Activated B cell treated with CpG ODN at 0.5 μM for 24 hours (primary cell): ENCODE results near the gene MACC1. TPM values are rescaled to one million over a fixed set of nuclear protein-coding genes. Genes with fewer than 3 reads are reported as not detected.

Experiments used
- ATAC-seq: fragments of 200-7000 bp; cut with Tn5 transposase; one replicate; pipeline ENCODE4 v1.10.0; 2021; ENCODE audit warnings: low read depth, mild to moderate bottlenecking, moderate library complexity
- CTCF ChIA-PET: fragments of 350-600 bp; sonication (Branson Sonifier 250); formaldehyde crosslinking; loops from one replicate; lab custom pipeline; 2021; ENCODE audit warnings: antibody characterized with exemption; lab: Charles Lee
- POLR2A ChIA-PET: fragments of 350-600 bp; sonication (Branson Sonifier 250); formaldehyde crosslinking; loops from one replicate; lab custom pipeline; 2021; ENCODE audit warnings: antibody characterized with exemption; lab: Charles Lee
- DNase-seq: peaks from one replicate; pipeline ENCODE4 v3.0.0; 2022
- H3K27ac Mint-ChIP-seq: one replicate; pipeline ENCODE4 v1.8.0; 2020; ENCODE audit warnings: mixed read lengths
- H3K27me3 Mint-ChIP-seq: one replicate; pipeline ENCODE4 v1.8.0; 2021; ENCODE audit warnings: mixed read lengths
- H3K36me3 Mint-ChIP-seq: one replicate; pipeline ENCODE4 v1.8.0; 2021; ENCODE audit warnings: low read depth, mixed read lengths
- H3K4me1 Mint-ChIP-seq: one replicate; pipeline ENCODE4 v1.8.0; 2021; ENCODE audit warnings: mixed read lengths
- H3K4me3 Mint-ChIP-seq: one replicate; pipeline ENCODE4 v1.8.0; 2020; ENCODE audit warnings: mild to moderate bottlenecking, mixed read lengths
- H3K9me3 Mint-ChIP-seq: one replicate; pipeline ENCODE4 v1.8.0; 2020; ENCODE audit warnings: mixed read lengths
- intact Hi-C: fragments of 100-400 bp; cut with micrococcal nuclease; formaldehyde crosslinking; loops from one replicate; pipeline ENCODE4 v1.15.1; 2024
- total RNA-seq: library from RNA; stranded (reverse); gene quantifications from 2 replicates; pipeline ENCODE4 v1.2.3, GENCODE V29; 2022
- TF ChIP-seq, protein P1 (sequence below): fragments of 200-600 bp; IDR thresholded peaks from one replicate; pipeline ENCODE4 v1.8.0; 2022; ENCODE audit warnings: antibody characterized with exemption, mild to moderate bottlenecking

Gene MACC1
- total RNA-seq, 1 donor from 2014 or later = 20.3 TPM

DNA sequence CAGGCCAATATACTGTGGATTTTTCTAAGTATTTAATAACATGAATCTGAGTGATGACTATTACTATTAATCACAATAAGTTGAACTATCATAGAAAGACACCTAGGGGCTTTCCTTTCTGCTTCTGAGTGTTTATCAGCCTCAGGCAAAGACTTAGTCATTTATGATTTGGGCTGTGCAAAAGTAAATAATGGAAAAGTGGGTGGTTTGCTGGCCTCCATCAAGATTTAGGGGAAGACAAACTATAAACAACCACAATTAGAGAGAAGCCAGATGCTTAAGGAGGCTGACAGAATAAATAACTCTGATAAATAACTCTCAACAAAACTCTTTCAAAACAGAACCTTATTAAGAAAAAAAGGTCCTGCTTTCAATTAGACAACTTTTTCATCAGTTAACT, 64.7 kb downstream of the MACC1 start:
- H3K27ac Mint-ChIP-seq = no peak overlapping the region
- POLR2A ChIA-PET = no interaction called here
- ATAC-seq (no peak), DNase-seq (no peak)
- H3K27me3 Mint-ChIP-seq = no peaks in the 10 kb centered on the region
- intact Hi-C loops = no loop called here
- H3K36me3 Mint-ChIP-seq = peaks cover 32% of the 10 kb centered on the region
- H3K4me1 Mint-ChIP-seq = peaks cover 34% of the 10 kb centered on the region
- TF ChIP-seq, protein P1, sequence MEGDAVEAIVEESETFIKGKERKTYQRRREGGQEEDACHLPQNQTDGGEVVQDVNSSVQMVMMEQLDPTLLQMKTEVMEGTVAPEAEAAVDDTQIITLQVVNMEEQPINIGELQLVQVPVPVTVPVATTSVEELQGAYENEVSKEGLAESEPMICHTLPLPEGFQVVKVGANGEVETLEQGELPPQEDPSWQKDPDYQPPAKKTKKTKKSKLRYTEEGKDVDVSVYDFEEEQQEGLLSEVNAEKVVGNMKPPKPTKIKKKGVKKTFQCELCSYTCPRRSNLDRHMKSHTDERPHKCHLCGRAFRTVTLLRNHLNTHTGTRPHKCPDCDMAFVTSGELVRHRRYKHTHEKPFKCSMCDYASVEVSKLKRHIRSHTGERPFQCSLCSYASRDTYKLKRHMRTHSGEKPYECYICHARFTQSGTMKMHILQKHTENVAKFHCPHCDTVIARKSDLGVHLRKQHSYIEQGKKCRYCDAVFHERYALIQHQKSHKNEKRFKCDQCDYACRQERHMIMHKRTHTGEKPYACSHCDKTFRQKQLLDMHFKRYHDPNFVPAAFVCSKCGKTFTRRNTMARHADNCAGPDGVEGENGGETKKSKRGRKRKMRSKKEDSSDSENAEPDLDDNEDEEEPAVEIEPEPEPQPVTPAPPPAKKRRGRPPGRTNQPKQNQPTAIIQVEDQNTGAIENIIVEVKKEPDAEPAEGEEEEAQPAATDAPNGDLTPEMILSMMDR = no peak
- CTCF ChIA-PET = interaction anchor here (1.2 to 2.1 kb wide), 2 partner anchors 20 to 159 kb away, joined by 3 to 5 read pairs; no protein-coding TSS in a partner anchor
- no peaks in the 10 kb centered on the region for H3K9me3 Mint-ChIP-seq
- H3K4me3 Mint-ChIP-seq = no peak overlapping the region

DNA sequence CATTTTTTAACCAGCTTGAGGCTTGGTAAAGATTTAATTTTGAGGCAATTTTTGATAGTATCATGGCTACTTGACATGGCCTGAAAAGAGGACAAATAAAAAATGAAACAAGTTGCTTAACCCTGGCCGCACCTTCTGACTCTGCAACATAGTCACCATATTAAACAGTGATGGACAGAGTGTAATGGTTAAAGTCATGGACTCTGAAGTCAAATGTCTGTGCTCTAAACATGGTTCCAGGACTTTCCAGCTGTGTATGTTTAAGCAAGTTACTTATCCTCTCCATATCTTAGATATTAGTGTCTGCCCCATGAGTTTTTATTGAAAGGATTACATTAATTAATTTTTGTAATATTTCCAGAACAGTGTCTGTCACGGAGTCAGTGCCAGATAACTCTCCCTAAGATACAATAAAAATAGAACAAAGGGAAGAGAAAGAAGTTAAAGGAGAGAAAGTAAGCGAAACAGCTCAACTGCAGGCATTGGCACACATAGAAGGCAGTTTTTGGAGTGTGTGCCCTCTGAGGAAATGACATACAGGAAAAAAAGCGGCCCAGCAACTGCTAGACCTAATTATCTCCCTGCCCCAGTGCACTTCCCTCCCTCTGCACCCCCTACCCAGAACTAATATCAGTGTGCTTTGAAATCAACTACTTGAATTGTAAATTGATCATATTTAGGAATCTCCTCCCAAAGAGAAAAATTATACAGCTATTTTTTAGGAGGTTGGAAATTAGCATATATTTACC, 65.3 kb downstream of the MACC1 start:
- Mint-ChIP-seq H3K4me1 (peaks cover 31% of the 10 kb centered on the region), H3K36me3 (peaks cover 33% of the 10 kb centered on the region), H3K4me3 (no peak overlapping the region), H3K9me3 (no peaks in the 10 kb centered on the region), H3K27ac (peak overlapping the region; percentile 56), H3K27me3 (no peaks in the 10 kb centered on the region)
- DNase-seq (no peak), ATAC-seq (no peak)
- CTCF ChIA-PET = interaction anchor here (1.2 to 2.1 kb wide), 2 partner anchors 20 to 159 kb away, joined by 3 to 5 read pairs; no protein-coding TSS in a partner anchor
- POLR2A ChIA-PET = interaction anchor here (1.1 kb wide), 1 partner anchor 443 kb away, joined by 3 read pairs; the partner anchor contains the start of gene POLR1F
- intact Hi-C loops = no loop called here
- TF ChIP-seq, protein P1 = no peak

DNA sequence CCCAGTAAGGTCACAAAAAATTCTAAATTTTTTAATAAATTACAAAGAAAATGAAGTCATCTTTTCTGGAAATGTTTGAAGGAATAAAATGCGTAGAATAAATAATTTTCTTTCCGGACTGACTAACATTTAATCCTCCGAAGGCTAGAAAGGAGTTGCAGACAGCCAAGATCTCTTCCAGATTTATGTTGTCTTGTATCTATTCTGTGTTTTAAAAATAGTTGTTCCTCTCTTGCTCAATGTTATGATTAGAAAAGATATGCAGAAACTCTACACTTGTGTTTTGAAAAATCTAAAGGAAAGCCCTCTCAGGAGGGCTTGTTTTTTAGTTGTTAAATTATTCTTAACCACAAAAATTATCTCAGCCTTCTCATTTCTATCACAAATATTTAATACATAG, 70.7 kb downstream of the MACC1 start:
- H3K27me3 Mint-ChIP-seq = no peaks in the 10 kb centered on the region
- no peak overlapping the region for H3K4me3 Mint-ChIP-seq
- DNase-seq (no peak), ATAC-seq (no peak)
- H3K4me1 Mint-ChIP-seq = peaks cover 8% of the 10 kb centered on the region
- no peak overlapping the region for H3K27ac Mint-ChIP-seq
- H3K36me3 Mint-ChIP-seq = peaks cover 25% of the 10 kb centered on the region
- intact Hi-C loops = no loop called here
- POLR2A ChIA-PET = no interaction called here
- TF ChIP-seq, protein P1 = no peak
- H3K9me3 Mint-ChIP-seq = no peaks in the 10 kb centered on the region
- CTCF ChIA-PET = no interaction called here

DNA sequence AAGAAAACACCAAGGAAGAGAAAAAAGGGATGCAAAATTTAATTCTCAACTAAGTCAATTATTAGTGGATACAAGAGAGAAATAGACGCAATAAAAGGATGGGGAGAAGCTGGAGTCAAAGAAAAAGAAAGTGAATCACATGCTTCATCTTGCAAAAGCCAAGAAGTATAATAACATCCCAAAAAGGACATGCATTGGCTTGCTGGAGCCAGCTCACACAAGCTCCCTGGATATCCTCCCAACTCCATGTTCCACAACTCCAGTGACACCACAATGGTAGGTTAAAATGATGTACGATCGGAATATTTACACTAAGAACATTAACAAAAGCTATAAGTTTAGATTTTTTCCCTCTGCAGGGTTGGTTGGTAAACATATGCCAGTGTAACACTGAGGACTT, 72.4 kb downstream of the MACC1 start:
- Mint-ChIP-seq H3K9me3 (no peaks in the 10 kb centered on the region), H3K4me1 (peaks cover 9% of the 10 kb centered on the region), H3K27ac (no peak overlapping the region), H3K36me3 (peaks cover 31% of the 10 kb centered on the region), H3K27me3 (no peaks in the 10 kb centered on the region), H3K4me3 (no peak overlapping the region)
- CTCF ChIA-PET = no interaction called here
- TF ChIP-seq, protein P1 = no peak
- POLR2A ChIA-PET = no interaction called here
- ATAC-seq (no peak), DNase-seq (no peak)
- intact Hi-C loops = no loop called here

DNA sequence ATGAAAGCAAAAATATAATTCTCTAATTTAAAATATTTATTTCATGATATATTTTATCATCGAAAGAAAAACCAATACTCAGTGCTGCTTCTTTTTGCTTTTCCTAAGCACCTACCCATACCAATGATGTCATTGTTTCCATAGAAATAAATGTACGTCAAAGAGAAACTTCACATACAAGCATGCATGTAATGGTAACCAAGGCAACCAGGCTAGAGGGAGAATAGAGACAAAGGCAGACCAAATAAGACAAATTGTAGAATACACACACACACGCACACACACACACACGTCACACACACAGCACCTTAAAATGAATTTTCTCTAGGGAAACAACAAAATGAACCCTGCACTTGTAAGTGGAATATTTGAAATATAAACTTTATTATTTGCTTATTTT, 75.5 kb downstream of the MACC1 start:
- Mint-ChIP-seq H3K4me3 (no peak overlapping the region), H3K9me3 (no peaks in the 10 kb centered on the region), H3K27ac (no peak overlapping the region), H3K27me3 (no peaks in the 10 kb centered on the region), H3K4me1 (peaks cover 9% of the 10 kb centered on the region), H3K36me3 (peaks cover 25% of the 10 kb centered on the region)
- TF ChIP-seq, protein P1 = no peak
- no peak for ATAC-seq
- intact Hi-C loops = no loop called here
- POLR2A ChIA-PET = no interaction called here
- CTCF ChIA-PET = no interaction called here
- no peak for DNase-seq
